GM12892 (cell line): ENCODE measurements around the gene LRMDA.

Experiments used
- POLR2A ChIP-seq: IDR thresholded peaks from 2 replicates; pipeline ENCODE4 v1.6.1; 2011; ENCODE audit warnings: low read depth, low read length, control low read depth
- POLR2AphosphoS5 ChIP-seq: IDR thresholded peaks from 2 replicates; pipeline ENCODE4 v1.6.1; 2011; ENCODE audit warnings: low read depth, low read length, control low read depth

- no peak for TF ChIP-seq POLR2AphosphoS5
- no peak for TF ChIP-seq POLR2A
These were observed 334.3 kb downstream of the LRMDA start for GRCh38 chr10:75765789-75766096.
